Omental fat pad (tissue), 4 donors: ENCODE results near the gene RCN1. TPM values are rescaled to one million over a fixed set of nuclear protein-coding genes. Genes with fewer than 3 reads are reported as not detected.
"Not testable (repeated sequence)": the region's sequence is repeated elsewhere in the genome, so short reads cannot be mapped to it uniquely, and the experiment has no call there.

Source experiments
- ATAC-seq: fragments of 150-250 bp; one replicate; pipeline ENCODE4 v1.9.1; 2016; ENCODE audit warnings: mild to moderate bottlenecking, moderate library complexity; ENCODE audit not compliant: low FRiP score
- DNase-seq: peaks from one replicate; pipeline ENCODE4 v3.0.0-alpha.2; 2019; ENCODE audit warnings: low spot score
- CTCF ChIP-seq, 3 donors: fragments of 450-650 bp; IDR thresholded peaks; one replicate each; pipeline ENCODE4 v1.5.1; 2016 to 2017; ENCODE audit warnings: antibody characterized with exemption in 3 of 3, mild to moderate bottlenecking in 3 of 3, moderate library complexity in 2 of 3
- total RNA-seq, 4 donors: library from RNA; depleted of rRNA; stranded (reverse); fragments of >200 nt; gene quantifications; one replicate each; pipeline ENCODE4 v1.1.0, GENCODE V29; 2016

The RCN1 gene
- total RNA-seq, 4 donors from 2014 or later, result 75.3 to 117 (median 90.5) TPM

GRCh38 chr11:32101791-32102190 lies 10.9 kb downstream of the RCN1 start:
- ATAC-seq, result no peak
- DNase-seq, result no peak
- TF ChIP-seq CTCF (IDR thresholded peaks at IDR 0.05), result no peak

GRCh38 chr11:32103121-32103719 lies 12.3 kb downstream of the RCN1 start:
- DNase-seq, ATAC-seq: not testable (repeated sequence)

- ATAC-seq, result no peak
- TF ChIP-seq CTCF (IDR thresholded peaks at IDR 0.05), result no peak
- no peak for DNase-seq
Measured at GRCh38 chr11:32103941-32104340, 13.1 kb downstream of the RCN1 start.

GRCh38 chr11:32105871-32106560 lies 15.1 kb downstream of the RCN1 start:
- no peak for TF ChIP-seq CTCF (IDR thresholded peaks at IDR 0.05)
- ATAC-seq (no peak), DNase-seq (no peak)

GRCh38 chr11:32107647-32108046 lies 16.8 kb downstream of the RCN1 start:
- DNase-seq (no peak), ATAC-seq (no peak)
- no peak for TF ChIP-seq CTCF (IDR thresholded peaks at IDR 0.05)

GRCh38 chr11:32108576-32108975 lies 17.7 kb downstream of the RCN1 start:
- no peak for DNase-seq
- no peak for ATAC-seq
- TF ChIP-seq CTCF (IDR thresholded peaks at IDR 0.05), result no peak

- no peak for TF ChIP-seq CTCF (IDR thresholded peaks at IDR 0.05)
- DNase-seq, result no peak
Measured at GRCh38 chr11:32109138-32109537, 18.3 kb downstream of the RCN1 start.

More at GRCh38 chr11:32109138-32109537, 18.3 kb downstream of the RCN1 start:
- ATAC-seq, result no peak
